ENCODE measurements around the gene KCTD16.

GRCh38 chr5:144391044-144391443, 220.4 kb downstream of the KCTD16 start:
- TF ChIP-seq CTCF (conservative IDR thresholded peaks at IDR 0.05 in 1 of 2, IDR thresholded peaks at IDR 0.05 in 1 of 2; ENCODE audit: extremely low read depth in 1 of 2, insufficient read depth in 1 of 2, low read depth in 1 of 2, low read length in 2 of 2) = no peak
- TF ChIP-seq EZH2 (IDR thresholded peaks at IDR 0.05; ENCODE audit: borderline replicate concordance, low read length) = no peak
